Measurements from ENCODE around the gene FAM180B. TPM values are rescaled to one million over a fixed set of nuclear protein-coding genes. Genes with fewer than 3 reads are reported as not detected.

The FAM180B gene
- total and polyA plus RNA-seq, 2 donors (not counting 1 experiment from before 2014, with no cell fraction given) = not detected

DNA sequence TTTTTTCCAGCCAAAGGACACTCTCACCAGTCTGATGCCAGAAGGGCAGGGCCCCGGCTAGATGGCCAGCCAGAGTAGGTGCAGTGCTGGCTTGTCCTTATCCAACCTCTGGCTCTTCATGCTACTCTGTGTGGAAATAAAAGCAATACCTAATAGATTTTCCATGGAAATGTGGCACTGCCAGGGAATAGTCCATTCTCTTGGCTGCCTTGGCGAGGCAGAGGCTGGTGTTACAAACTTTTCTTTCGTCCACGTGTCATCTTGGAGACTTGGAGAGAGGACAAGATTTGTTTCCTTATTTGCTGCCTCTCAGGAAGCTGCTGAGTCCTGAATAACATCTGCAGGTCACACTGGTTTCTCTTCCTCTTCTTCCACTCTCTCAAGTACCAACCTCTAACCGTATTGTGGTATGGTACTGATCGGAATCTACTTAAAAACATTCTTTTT lies 24.9 kb downstream of the FAM180B start:
- Histone ChIP-seq H3K4me1 (ENCODE audit: control insufficient read depth, extremely low read depth, insufficient read depth, low read length) (peaks cover 13% of the 10 kb centered on the region), H4K20me1 (ENCODE audit: control insufficient read depth, extremely low read depth, insufficient read depth, low read length) (no peaks in the 10 kb centered on the region), H3K9ac (ENCODE audit: insufficient read depth, low read length) (no peak overlapping the region), H3K4me2 (ENCODE audit: extremely low read depth, insufficient read depth, low read length) (no peak overlapping the region), H3K9me3 (ENCODE audit: control insufficient read depth, insufficient read depth, low read depth, low read length) (no peaks in the 10 kb centered on the region), H3K79me2 (ENCODE audit: control insufficient read depth, insufficient read depth, low read length) (no peaks in the 10 kb centered on the region), H3K4me3 (replicated peaks in 1 of 4; ENCODE audit: control extremely low read depth in 1 of 4, insufficient read depth in 1 of 4, low read depth in 3 of 4, low read length in 4 of 4) (no peak overlapping the region), H2AFZ (ENCODE audit: low read length) (no peak overlapping the region), H3K36me3 (ENCODE audit: control insufficient read depth, insufficient read depth, low read length) (no peaks in the 10 kb centered on the region), H3K27ac (ENCODE audit: insufficient read depth, low read length) (no peak overlapping the region), H3K27me3 (ENCODE audit: control insufficient read depth, insufficient read depth, low read length) (no peaks in the 10 kb centered on the region)
- no peak for DNase-seq (ENCODE audit: low read depth in 2 of 2)
- no peak for TF ChIP-seq EZH2 (IDR thresholded peaks at IDR 0.05; ENCODE audit: low read length, missing control alignments)
- no peak for TF ChIP-seq CTCF (conservative IDR thresholded peaks at IDR 0.05 in 1 of 2, IDR thresholded peaks at IDR 0.05 in 1 of 2; ENCODE audit: low read depth in 1 of 2, low read length in 2 of 2)

DNA sequence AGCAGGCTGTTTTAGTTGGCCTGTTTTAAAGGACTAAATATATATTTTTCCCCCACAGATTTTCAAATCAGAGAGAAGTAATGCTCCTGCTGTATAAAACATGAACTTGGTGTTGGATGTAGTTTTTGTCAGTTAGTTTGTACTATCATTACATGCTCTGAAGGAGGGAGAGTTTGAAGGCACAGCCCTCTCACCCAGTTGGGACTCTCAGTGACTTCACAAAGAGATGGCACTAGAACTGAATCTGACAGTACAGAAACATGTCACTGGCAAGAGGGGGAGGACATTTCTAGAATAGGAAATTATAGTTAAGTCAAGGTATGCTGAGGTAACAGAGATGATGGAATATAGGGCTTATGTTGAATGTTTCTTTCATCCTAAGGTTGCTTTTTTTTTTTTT lies 28.8 kb downstream of the FAM180B start:
- Histone ChIP-seq H3K79me2 (ENCODE audit: control insufficient read depth, insufficient read depth, low read length) (no peaks in the 10 kb centered on the region), H3K4me1 (ENCODE audit: control insufficient read depth, extremely low read depth, insufficient read depth, low read length) (peaks cover 11% of the 10 kb centered on the region), H3K9ac (ENCODE audit: insufficient read depth, low read length) (no peak overlapping the region), H3K9me3 (ENCODE audit: control insufficient read depth, insufficient read depth, low read depth, low read length) (no peaks in the 10 kb centered on the region), H3K4me2 (ENCODE audit: extremely low read depth, insufficient read depth, low read length) (no peak overlapping the region), H3K27ac (ENCODE audit: insufficient read depth, low read length) (no peak overlapping the region), H3K27me3 (ENCODE audit: control insufficient read depth, insufficient read depth, low read length) (no peaks in the 10 kb centered on the region), H2AFZ (ENCODE audit: low read length) (no peak overlapping the region), H3K4me3 (replicated peaks in 1 of 4; ENCODE audit: control extremely low read depth in 1 of 4, insufficient read depth in 1 of 4, low read depth in 3 of 4, low read length in 4 of 4) (no peak overlapping the region), H4K20me1 (ENCODE audit: control insufficient read depth, extremely low read depth, insufficient read depth, low read length) (no peaks in the 10 kb centered on the region), H3K36me3 (ENCODE audit: control insufficient read depth, insufficient read depth, low read length) (peaks cover under 1% of the 10 kb centered on the region)
- TF ChIP-seq EZH2 (IDR thresholded peaks at IDR 0.05; ENCODE audit: low read length, missing control alignments) (no peak), CTCF (conservative IDR thresholded peaks at IDR 0.05 in 1 of 2, IDR thresholded peaks at IDR 0.05 in 1 of 2; ENCODE audit: low read depth in 1 of 2, low read length in 2 of 2) (no peak)
- DNase-seq (ENCODE audit: low read depth in 2 of 2) = no peak

GRCh38 chr11:47616726-47617416 lies 30.4 kb downstream of the FAM180B start:
- H3K4me2 ChIP-seq (ENCODE audit: extremely low read depth, insufficient read depth, low read length) = peak overlapping the region; percentile 61
- TF ChIP-seq EZH2 (IDR thresholded peaks at IDR 0.05; ENCODE audit: low read length, missing control alignments) (no peak), CTCF (conservative IDR thresholded peaks at IDR 0.05 in 1 of 2, IDR thresholded peaks at IDR 0.05 in 1 of 2; ENCODE audit: low read depth in 1 of 2, low read length in 2 of 2) (peak; percentile 99 to 100)
- no peak overlapping the region for H3K9ac ChIP-seq (ENCODE audit: insufficient read depth, low read length)
- peak overlapping the region; percentile 11 for H3K27ac ChIP-seq (ENCODE audit: insufficient read depth, low read length)
- H3K9me3 ChIP-seq (ENCODE audit: control insufficient read depth, insufficient read depth, low read depth, low read length) = no peaks in the 10 kb centered on the region
- H3K79me2 ChIP-seq (ENCODE audit: control insufficient read depth, insufficient read depth, low read length) = no peaks in the 10 kb centered on the region
- H3K36me3 ChIP-seq (ENCODE audit: control insufficient read depth, insufficient read depth, low read length) = peaks cover 6% of the 10 kb centered on the region
- DNase-seq (ENCODE audit: low read depth in 2 of 2) = peak; percentile 65 to 90
- H3K4me3 ChIP-seq (replicated peaks in 1 of 4; ENCODE audit: control extremely low read depth in 1 of 4, insufficient read depth in 1 of 4, low read depth in 3 of 4, low read length in 4 of 4) = no peak overlapping the region
- H2AFZ ChIP-seq (ENCODE audit: low read length) = no peak overlapping the region
- no peaks in the 10 kb centered on the region for H3K27me3 ChIP-seq (ENCODE audit: control insufficient read depth, insufficient read depth, low read length)
- H4K20me1 ChIP-seq (ENCODE audit: control insufficient read depth, extremely low read depth, insufficient read depth, low read length) = no peaks in the 10 kb centered on the region
- peaks cover 11% of the 10 kb centered on the region for H3K4me1 ChIP-seq (ENCODE audit: control insufficient read depth, extremely low read depth, insufficient read depth, low read length)
